Measurements from ENCODE around the gene MCCC1. TPM values are rescaled to one million over a fixed set of nuclear protein-coding genes. Genes with fewer than 3 reads are reported as not detected.
"Not testable (repeated sequence)": the region's sequence is repeated elsewhere in the genome, so short reads cannot be mapped to it uniquely, and the experiment has no call there.

MCCC1 gene
- total RNA-seq, 1 donor = 14.7 TPM

- no peak overlapping the region for H3K4me3 ChIP-seq (ENCODE audit: low read depth, low read length)
- peak; percentile 49 for DNase-seq (ENCODE audit: low read depth)
- no peak for TF ChIP-seq CTCF (IDR thresholded peaks at IDR 0.05; ENCODE audit: insufficient read depth, low read depth, low read length)
Observed at GRCh38 chr3:183074261-183074660, 25.0 kb downstream of the MCCC1 start.

GRCh38 chr3:183073839-183074238, 25.5 kb downstream of the MCCC1 start:
- TF ChIP-seq CTCF (IDR thresholded peaks at IDR 0.05; ENCODE audit: insufficient read depth, low read depth, low read length) = no peak
- peak; percentile 5 for DNase-seq (ENCODE audit: low read depth)
- no peak overlapping the region for H3K4me3 ChIP-seq (ENCODE audit: low read depth, low read length)

- no peak for DNase-seq (ENCODE audit: low read depth)
- no peak overlapping the region for H3K4me3 ChIP-seq (ENCODE audit: low read depth, low read length)
- TF ChIP-seq CTCF (IDR thresholded peaks at IDR 0.05; ENCODE audit: insufficient read depth, low read depth, low read length) = no peak
Observed at GRCh38 chr3:183070892-183071291, 28.4 kb downstream of the MCCC1 start.

- TF ChIP-seq CTCF (IDR thresholded peaks at IDR 0.05; ENCODE audit: insufficient read depth, low read depth, low read length) = no peak
- DNase-seq (ENCODE audit: low read depth) = no peak
- no peak overlapping the region for H3K4me3 ChIP-seq (ENCODE audit: low read depth, low read length)
Observed at GRCh38 chr3:183069086-183069485, 30.2 kb downstream of the MCCC1 start.

- DNase-seq (ENCODE audit: low read depth); H3K4me3 ChIP-seq (ENCODE audit: low read depth, low read length): not testable (repeated sequence)
Observed at GRCh38 chr3:183066891-183067290, 32.4 kb downstream of the MCCC1 start.

GRCh38 chr3:183064475-183064874, 34.8 kb downstream of the MCCC1 start:
- no peak for DNase-seq (ENCODE audit: low read depth)
- TF ChIP-seq CTCF (IDR thresholded peaks at IDR 0.05; ENCODE audit: insufficient read depth, low read depth, low read length) = no peak
- H3K4me3 ChIP-seq (ENCODE audit: low read depth, low read length) = no peak overlapping the region

GRCh38 chr3:183061391-183062172, 37.7 kb downstream of the MCCC1 start:
- H3K4me3 ChIP-seq (ENCODE audit: low read depth, low read length) = no peak overlapping the region
- peak; percentile 12 for DNase-seq (ENCODE audit: low read depth)
- no peak for TF ChIP-seq CTCF (IDR thresholded peaks at IDR 0.05; ENCODE audit: insufficient read depth, low read depth, low read length)
